Urinary bladder (tissue), 4 donors: ENCODE results near the gene KLHL21. TPM values are rescaled to one million over a fixed set of nuclear protein-coding genes. Genes with fewer than 3 reads are reported as not detected.

ENCODE experiments used
- DNase-seq: peaks from one replicate; pipeline ENCODE4 v3.0.0-alpha.2; 2015; ENCODE audit errors: extremely low spot score
- H3K27ac ChIP-seq: one replicate; pipeline ENCODE4 v1.5.1; 2013; ENCODE audit warnings: low read depth, mild to moderate bottlenecking, moderate library complexity
- H3K36me3 ChIP-seq: one replicate; pipeline ENCODE4 v1.6.1; 2013; ENCODE audit warnings: mild to moderate bottlenecking, moderate library complexity; ENCODE audit not compliant: insufficient read depth
- H3K4me1 ChIP-seq: one replicate; pipeline ENCODE4 v1.6.1; 2013; ENCODE audit warnings: mild to moderate bottlenecking, moderate library complexity; ENCODE audit not compliant: insufficient read depth
- H3K4me3 ChIP-seq: one replicate; pipeline ENCODE4 v1.5.1; 2013; ENCODE audit warnings: low read depth, low read length
- WGBS: extraction: QIAGEN DNeasy Blood & Tissue Kit; methylation state at CpG from one replicate; pipeline ENCODE4 v1.1.7; 2013; 5-methylcytosine and 5-hydroxymethylcytosine counted together
- polyA plus RNA-seq: library from polyadenylated mRNA; stranded (reverse); fragments of 200-250 nt; gene quantifications from one replicate; pipeline ENCODE4 v1.2.3, GENCODE V29; 2013
- total RNA-seq: library from RNA; depleted of rRNA; stranded (reverse); fragments of >200 nt; gene quantifications from one replicate; pipeline ENCODE4 v1.2.3, GENCODE V29; 2014
- donor health status: healthy with polysubstance abuse.
- donor health status: healthy.

The KLHL21 gene
- total and polyA plus RNA-seq, 2 donors, result 17.0 to 72.4 TPM

GRCh38 chr1:6588893-6589520 is 13.7 kb downstream of the KLHL21 start:
- H3K36me3 ChIP-seq, result peaks cover 6% of the 10 kb centered on the region
- H3K4me3 ChIP-seq, result no peak overlapping the region
- 76% methylated on average over 24 of the region's 24 CpGs for WGBS

GRCh38 chr1:6588128-6588892 is 14.4 kb downstream of the KLHL21 start:
- Histone ChIP-seq H3K4me3 (no peak overlapping the region), H3K4me1 (no peaks in the 10 kb centered on the region), H3K27ac (no peak overlapping the region), H3K36me3 (peaks cover 5% of the 10 kb centered on the region)
- 79% methylated on average over 25 of the region's 25 CpGs for WGBS
- DNase-seq, result no peak

More at GRCh38 chr1:6588893-6589520, 13.7 kb downstream of the KLHL21 start:
- Histone ChIP-seq H3K4me1 (no peaks in the 10 kb centered on the region), H3K27ac (no peak overlapping the region)
- no peak for DNase-seq

- 64% methylated on average over 13 of the region's 13 CpGs for WGBS
- Histone ChIP-seq H3K27ac (no peak overlapping the region), H3K4me3 (no peak overlapping the region), H3K4me1 (no peaks in the 10 kb centered on the region), H3K36me3 (no peaks in the 10 kb centered on the region)
- no peak for DNase-seq
Observed at GRCh38 chr1:6587261-6588005, 15.2 kb downstream of the KLHL21 start.

GRCh38 chr1:6586404-6586816 is 16.3 kb downstream of the KLHL21 start:
- WGBS, result 72% methylated on average over 11 of the region's 11 CpGs
- H3K4me3 ChIP-seq, result no peak overlapping the region
- H3K36me3 ChIP-seq, result no peaks in the 10 kb centered on the region
- no peak for DNase-seq
- no peaks in the 10 kb centered on the region for H3K4me1 ChIP-seq
- no peak overlapping the region for H3K27ac ChIP-seq

GRCh38 chr1:6585841-6586240 is 16.8 kb downstream of the KLHL21 start:
- Histone ChIP-seq H3K4me1 (no peaks in the 10 kb centered on the region), H3K27ac (no peak overlapping the region), H3K4me3 (no peak overlapping the region), H3K36me3 (no peaks in the 10 kb centered on the region)
- DNase-seq, result no peak
- 90% methylated on average over 7 of the region's 7 CpGs for WGBS

- H3K27ac ChIP-seq, result no peak overlapping the region
- no peak overlapping the region for H3K4me3 ChIP-seq
- 83% methylated on average over 12 of the region's 12 CpGs for WGBS
- H3K4me1 ChIP-seq, result peaks cover 2% of the 10 kb centered on the region
- DNase-seq, result no peak
- H3K36me3 ChIP-seq, result no peaks in the 10 kb centered on the region
Observed at GRCh38 chr1:6585081-6585722, 17.5 kb downstream of the KLHL21 start.

- no peak for DNase-seq
- Histone ChIP-seq H3K27ac (no peak overlapping the region), H3K4me3 (no peak overlapping the region), H3K36me3 (no peaks in the 10 kb centered on the region), H3K4me1 (peaks cover 2% of the 10 kb centered on the region)
- WGBS, result 78% methylated on average over 21 of the region's 21 CpGs
Observed at GRCh38 chr1:6584126-6585080, 18.3 kb downstream of the KLHL21 start.

- Histone ChIP-seq H3K27ac (no peak overlapping the region), H3K4me1 (peaks cover 2% of the 10 kb centered on the region), H3K36me3 (no peaks in the 10 kb centered on the region), H3K4me3 (no peak overlapping the region)
- DNase-seq, result no peak
- WGBS, result 89% methylated on average over 1 of the region's 1 CpG
Observed at GRCh38 chr1:6582370-6582769, 20.3 kb downstream of the KLHL21 start.

GRCh38 chr1:6581561-6582305 is 20.9 kb downstream of the KLHL21 start:
- 72% methylated on average over 10 of the region's 10 CpGs for WGBS
- Histone ChIP-seq H3K4me3 (no peak overlapping the region), H3K36me3 (no peaks in the 10 kb centered on the region), H3K27ac (peak overlapping the region; percentile 27), H3K4me1 (peaks cover 2% of the 10 kb centered on the region)
- DNase-seq, result no peak

- Histone ChIP-seq H3K4me3 (peak overlapping the region; percentile 72), H3K4me1 (peaks cover 2% of the 10 kb centered on the region), H3K27ac (peak overlapping the region; percentile 79), H3K36me3 (no peaks in the 10 kb centered on the region)
- DNase-seq, result no peak
- 38% methylated on average over 19 of the region's 19 CpGs for WGBS
Observed at GRCh38 chr1:6580593-6581409, 21.9 kb downstream of the KLHL21 start.

- Histone ChIP-seq H3K4me3 (peak overlapping the region; percentile 72), H3K36me3 (no peaks in the 10 kb centered on the region), H3K4me1 (peaks cover 2% of the 10 kb centered on the region), H3K27ac (peak overlapping the region; percentile 79)
- WGBS, result under 1% methylated on average over 29 of the region's 30 CpGs
- no peak for DNase-seq
Observed at GRCh38 chr1:6580119-6580592, 22.5 kb downstream of the KLHL21 start.
